Vagina (tissue), 2 donors: ENCODE measurements around the gene SLC22A14. TPM values are rescaled to one million over a fixed set of nuclear protein-coding genes. Genes with fewer than 3 reads are reported as not detected.

Source experiments
- DNase-seq, 2 donors: peaks; one replicate each; pipeline ENCODE4 v3.0.0-alpha.2; 2017; ENCODE audit errors: extremely low spot score in 2 of 2
- H3K27ac ChIP-seq: fragments of 200-600 bp; sonication (generic); one replicate; pipeline ENCODE4 v1.5.1; 2019
- H3K27me3 ChIP-seq: fragments of 200-600 bp; sonication (generic); one replicate; pipeline ENCODE4 v1.5.1; 2019
- H3K36me3 ChIP-seq, 2 donors: fragments of 200-600 bp; sonication (generic); one replicate each; pipeline ENCODE4 v1.5.1; 2017 to 2019
- H3K4me1 ChIP-seq: fragments of 200-600 bp; sonication (generic); one replicate; pipeline ENCODE4 v1.5.1; 2019
- H3K4me3 ChIP-seq, 2 donors: fragments of 200-600 bp; sonication (generic); 1 replicate in 1 of 2; 2 replicates in 1 of 2; pipeline ENCODE4 v1.5.1; 2016 to 2019
- H3K9me3 ChIP-seq: fragments of 200-600 bp; sonication (generic); one replicate; pipeline ENCODE4 v1.5.1; 2019
- CTCF ChIP-seq, 3 experiments: fragments of 450-650 bp in 2 of 3; fragments of 200-600 bp in 1 of 3; sonication (generic) in 1 of 3; IDR thresholded peaks; one replicate each; pipeline ENCODE4 v1.5.1; 2017 to 2019; ENCODE audit warnings: antibody characterized with exemption in 3 of 3, mild to moderate bottlenecking in 2 of 3, moderate library complexity in 2 of 3
- POLR2A ChIP-seq, 2 donors: fragments of 450-650 bp; IDR thresholded peaks; one replicate each; pipeline ENCODE4 v1.6.1; 2017; ENCODE audit warnings: antibody characterized with exemption in 2 of 2, mild to moderate bottlenecking in 2 of 2, moderate library complexity in 2 of 2
- POLR2AphosphoS5 ChIP-seq, 2 donors: sonication (generic); formaldehyde crosslinking; IDR thresholded peaks; one replicate each; pipeline ENCODE4 v1.9.0; 2017; ENCODE audit warnings: antibody characterized with exemption in 2 of 2, mild to moderate bottlenecking in 2 of 2, low read depth in 1 of 2; ENCODE audit not compliant: insufficient read depth in 1 of 2
- intact Hi-C: fragments of 100-400 bp; cut with DNase I; formaldehyde crosslinking; loops from one replicate; pipeline ENCODE4 v1.15.1; 2023
- total RNA-seq: library from RNA; depleted of rRNA; stranded (reverse); fragments of >200 nt; gene quantifications from one replicate; pipeline ENCODE4 v1.2.3, GENCODE V29; 2016

The SLC22A14 gene
- total RNA-seq, 1 donor from 2014 or later: 0.49 TPM

- Histone ChIP-seq H3K4me3 (no peak overlapping the region), H3K27me3 (no peaks in the 10 kb centered on the region), H3K4me1 (no peaks in the 10 kb centered on the region), H3K27ac (no peak overlapping the region), H3K36me3 (no peaks in the 10 kb centered on the region), H3K9me3 (no peaks in the 10 kb centered on the region)
- TF ChIP-seq POLR2AphosphoS5 (IDR thresholded peaks at IDR 0.05; ENCODE audit: insufficient read depth in 1 of 2, low read depth in 1 of 2): no peak
- no peak for DNase-seq
- intact Hi-C loops: no loop called here
Observed at GRCh38 chr3:38308456-38308855, 26.4 kb downstream of the SLC22A14 start.

GRCh38 chr3:38311476-38311875, 29.4 kb downstream of the SLC22A14 start:
- Histone ChIP-seq H3K4me1 (no peaks in the 10 kb centered on the region), H3K4me3 (no peak overlapping the region), H3K36me3 (no peaks in the 10 kb centered on the region), H3K9me3 (no peaks in the 10 kb centered on the region), H3K27ac (no peak overlapping the region), H3K27me3 (no peaks in the 10 kb centered on the region)
- TF ChIP-seq POLR2AphosphoS5 (IDR thresholded peaks at IDR 0.05; ENCODE audit: insufficient read depth in 1 of 2, low read depth in 1 of 2) (no peak), POLR2A (IDR thresholded peaks at IDR 0.05) (no peak), CTCF (IDR thresholded peaks at IDR 0.05) (no peak)
- intact Hi-C loops: no loop called here
- DNase-seq: no peak

DNA sequence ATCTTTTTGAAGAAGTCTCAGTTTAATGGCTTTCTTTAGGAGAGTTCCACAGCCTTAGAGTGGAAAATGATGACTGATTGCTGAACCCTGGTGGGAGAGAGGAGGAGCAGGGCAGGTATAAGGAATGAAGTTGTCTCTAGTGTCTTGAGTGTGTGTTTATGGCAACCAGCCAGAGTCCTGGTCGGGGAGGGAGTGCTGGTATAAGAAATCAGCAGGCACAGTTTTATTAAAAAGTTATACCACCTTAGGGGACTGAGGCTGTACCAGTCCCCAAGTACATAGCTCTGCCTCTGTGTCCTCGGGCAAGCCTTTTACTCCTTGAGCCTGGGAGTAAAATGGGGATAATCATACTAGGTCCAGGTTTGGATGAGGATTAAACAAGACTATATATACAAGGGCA, 29.8 kb downstream of the SLC22A14 start:
- H3K27me3 ChIP-seq: no peaks in the 10 kb centered on the region
- H3K36me3 ChIP-seq: no peaks in the 10 kb centered on the region
- no peaks in the 10 kb centered on the region for H3K9me3 ChIP-seq
- DNase-seq: no peak
- H3K4me3 ChIP-seq: no peak overlapping the region
- H3K27ac ChIP-seq: no peak overlapping the region
- TF ChIP-seq POLR2AphosphoS5 (IDR thresholded peaks at IDR 0.05; ENCODE audit: insufficient read depth in 1 of 2, low read depth in 1 of 2): no peak
- TF ChIP-seq CTCF (IDR thresholded peaks at IDR 0.05): no peak
- no peak for TF ChIP-seq POLR2A (IDR thresholded peaks at IDR 0.05)
- intact Hi-C loops: no loop called here
- no peaks in the 10 kb centered on the region for H3K4me1 ChIP-seq

DNA sequence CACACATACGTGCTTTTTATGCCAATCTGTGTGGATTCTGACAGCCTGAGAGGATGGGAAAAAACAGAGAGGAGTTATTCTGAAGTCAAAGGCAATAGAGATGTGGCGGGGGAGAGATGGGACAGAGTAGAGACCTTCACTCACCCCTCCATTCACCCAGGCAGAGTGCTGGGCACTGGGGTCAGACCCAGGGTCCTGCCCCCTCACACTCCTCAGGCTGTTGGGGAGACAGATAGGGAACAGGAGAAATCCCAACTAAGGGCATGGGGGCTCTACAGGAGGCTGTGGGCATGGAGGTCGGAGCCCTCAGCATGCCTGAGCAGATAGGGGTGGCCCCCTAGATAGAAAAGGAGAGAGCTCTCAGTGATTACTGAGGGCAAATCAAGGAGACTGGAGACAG, 30.3 kb downstream of the SLC22A14 start:
- H3K27me3 ChIP-seq: no peaks in the 10 kb centered on the region
- no peak for DNase-seq
- TF ChIP-seq POLR2A (IDR thresholded peaks at IDR 0.05): no peak
- no peak for TF ChIP-seq CTCF (IDR thresholded peaks at IDR 0.05)
- no peak for TF ChIP-seq POLR2AphosphoS5 (IDR thresholded peaks at IDR 0.05; ENCODE audit: insufficient read depth in 1 of 2, low read depth in 1 of 2)
- no peaks in the 10 kb centered on the region for H3K9me3 ChIP-seq
- no peak overlapping the region for H3K4me3 ChIP-seq
- no peaks in the 10 kb centered on the region for H3K4me1 ChIP-seq
- no peaks in the 10 kb centered on the region for H3K36me3 ChIP-seq
- intact Hi-C loops: no loop called here
- no peak overlapping the region for H3K27ac ChIP-seq

DNA sequence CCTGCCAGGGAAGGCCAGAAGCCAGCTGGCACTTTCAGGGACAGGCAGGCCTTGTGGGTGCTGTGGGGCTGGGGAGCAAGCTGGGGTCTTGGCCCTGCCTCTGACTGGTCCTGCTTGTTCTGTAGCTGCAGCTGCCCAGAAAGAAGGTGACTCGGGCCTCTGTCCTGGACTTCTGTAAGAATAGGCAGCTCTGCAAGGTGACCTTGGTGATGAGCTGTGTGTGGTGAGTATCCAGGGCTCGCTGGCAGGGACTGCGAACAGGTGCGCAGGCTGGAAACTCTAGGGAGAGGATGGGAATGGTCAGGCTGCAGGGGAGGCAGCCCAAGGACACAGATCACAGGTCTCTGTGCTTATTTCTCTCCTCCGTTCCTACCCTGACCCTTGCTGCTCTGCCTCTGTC, 31.2 kb downstream of the SLC22A14 start:
- TF ChIP-seq POLR2A (IDR thresholded peaks at IDR 0.05) (no peak), CTCF (IDR thresholded peaks at IDR 0.05) (no peak), POLR2AphosphoS5 (IDR thresholded peaks at IDR 0.05; ENCODE audit: insufficient read depth in 1 of 2, low read depth in 1 of 2) (no peak)
- intact Hi-C loops: no loop called here
- Histone ChIP-seq H3K9me3 (no peaks in the 10 kb centered on the region), H3K4me3 (no peak overlapping the region), H3K27me3 (no peaks in the 10 kb centered on the region), H3K36me3 (no peaks in the 10 kb centered on the region), H3K27ac (no peak overlapping the region), H3K4me1 (no peaks in the 10 kb centered on the region)
- DNase-seq: no peak

- H3K9me3 ChIP-seq: no peaks in the 10 kb centered on the region
- intact Hi-C loops: no loop called here
- TF ChIP-seq CTCF (IDR thresholded peaks at IDR 0.05) (no peak), POLR2A (IDR thresholded peaks at IDR 0.05) (no peak), POLR2AphosphoS5 (IDR thresholded peaks at IDR 0.05; ENCODE audit: insufficient read depth in 1 of 2, low read depth in 1 of 2) (no peak)
Observed at GRCh38 chr3:38313695-38314094, 31.6 kb downstream of the SLC22A14 start.

More at GRCh38 chr3:38313695-38314094, 31.6 kb downstream of the SLC22A14 start:
- Histone ChIP-seq H3K4me1 (no peaks in the 10 kb centered on the region), H3K36me3 (no peaks in the 10 kb centered on the region), H3K27me3 (no peaks in the 10 kb centered on the region), H3K4me3 (no peak overlapping the region), H3K27ac (no peak overlapping the region)
- DNase-seq: peak in 1 of 2 donors; percentile 56
